ENCODE measurements around the gene UBTF. TPM values are rescaled to one million over a fixed set of nuclear protein-coding genes. Genes with fewer than 3 reads are reported as not detected.

The UBTF gene
- total and polyA plus RNA-seq, 9 of the 15 experiments (the other 6 are each of a cell fraction or from before 2014, with no cell fraction given), result 1.2 to 113 (median 83.6) TPM

DNA sequence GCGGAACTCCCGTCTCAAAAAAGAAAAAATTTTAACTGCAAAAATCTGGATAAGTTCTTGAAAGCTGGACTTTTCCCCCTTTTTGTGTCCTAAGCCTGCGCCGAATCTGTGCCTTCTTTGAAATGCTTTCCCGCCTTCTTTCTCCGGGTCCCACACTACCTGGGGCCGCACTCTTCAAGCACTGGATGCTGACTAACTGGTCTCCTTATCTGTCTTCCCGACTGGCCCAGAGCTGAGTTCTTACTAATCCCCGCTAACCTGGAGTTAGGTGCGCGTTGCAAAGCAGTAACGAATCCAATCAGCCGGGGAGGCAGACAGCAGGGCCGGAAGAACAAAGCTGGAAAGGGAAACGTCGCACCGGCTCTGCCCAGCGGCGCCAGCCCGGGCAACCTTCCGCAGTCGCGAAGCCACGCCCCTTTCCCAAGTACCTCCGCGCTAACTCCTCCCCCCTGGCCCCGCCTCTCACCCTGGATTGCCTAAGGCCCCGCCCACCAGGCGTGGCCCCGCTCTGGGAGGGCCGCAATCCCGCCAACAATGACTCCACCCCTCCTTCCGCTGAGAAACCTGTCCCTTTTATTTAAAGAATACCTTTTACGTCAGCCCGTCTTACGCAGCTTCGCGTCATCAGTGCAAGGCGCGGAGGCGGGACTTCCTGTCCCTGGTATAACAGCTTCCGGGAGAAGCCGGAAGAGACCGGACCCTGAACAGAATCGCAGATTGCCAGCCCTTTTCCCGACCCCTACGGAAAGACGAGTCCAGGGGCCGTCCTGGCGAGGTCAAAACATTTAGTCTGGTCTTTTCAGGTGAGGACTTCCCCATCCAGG lies 33.0 kb downstream of the UBTF start, which contains the start of gene TMUB2 (continued):
- TF ChIP-seq, protein P1, sequence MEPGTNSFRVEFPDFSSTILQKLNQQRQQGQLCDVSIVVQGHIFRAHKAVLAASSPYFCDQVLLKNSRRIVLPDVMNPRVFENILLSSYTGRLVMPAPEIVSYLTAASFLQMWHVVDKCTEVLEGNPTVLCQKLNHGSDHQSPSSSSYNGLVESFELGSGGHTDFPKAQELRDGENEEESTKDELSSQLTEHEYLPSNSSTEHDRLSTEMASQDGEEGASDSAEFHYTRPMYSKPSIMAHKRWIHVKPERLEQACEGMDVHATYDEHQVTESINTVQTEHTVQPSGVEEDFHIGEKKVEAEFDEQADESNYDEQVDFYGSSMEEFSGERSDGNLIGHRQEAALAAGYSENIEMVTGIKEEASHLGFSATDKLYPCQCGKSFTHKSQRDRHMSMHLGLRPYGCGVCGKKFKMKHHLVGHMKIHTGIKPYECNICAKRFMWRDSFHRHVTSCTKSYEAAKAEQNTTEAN (CRISPR knock-in tag; IDR thresholded peaks at IDR 0.05), result no peak
- TF ChIP-seq CLOCK (CRISPR knock-in tag; IDR thresholded peaks at IDR 0.05; ENCODE audit: borderline replicate concordance) (no peak), NFE2 (IDR thresholded peaks at IDR 0.05; ENCODE audit: low read depth) (0 out of 2 replicates have a peak, but pooled peaks have one; percentile 12), IRF2 (CRISPR knock-in tag; IDR thresholded peaks at IDR 0.05) (no peak), GTF2B (IDR thresholded peaks at IDR 0.05; ENCODE audit: extremely low read depth, insufficient read length) (no peak), ARID1B (IDR thresholded peaks at IDR 0.05) (peak; percentile 34; the same call in 1 of the 2 replicates), ZNF561 (CRISPR knock-in tag; conservative IDR thresholded peaks at IDR 0.05) (no peak), EP300 (IDR thresholded peaks at IDR 0.05; ENCODE audit: low read length) (no peak), EGR1 (conservative IDR thresholded peaks at IDR 0.05) (0 out of 2 replicates have a peak, but pooled peaks have one; percentile 28), L3MBTL2 (IDR thresholded peaks at IDR 0.05) (peak; percentile 22; the same call in 1 of the 2 replicates), ESRRB (CRISPR knock-in tag; IDR thresholded peaks at IDR 0.05; ENCODE audit: borderline replicate concordance) (no peak), ZNF780A (CRISPR knock-in tag; IDR thresholded peaks at IDR 0.05) (no peak), PRMT5 (CRISPR knock-in tag; IDR thresholded peaks at IDR 0.05) (no peak), NR4A1 (CRISPR knock-in tag; IDR thresholded peaks at IDR 0.05) (no peak), NR4A1 (tag; IDR thresholded peaks at IDR 0.05) (no peak), ZNF239 (CRISPR knock-in tag; IDR thresholded peaks at IDR 0.05) (no peak), POLR2AphosphoS5 (IDR thresholded peaks at IDR 0.05; ENCODE audit: control insufficient read depth, insufficient read depth, low read depth, low read length) (peak; percentile 86), EP400 (IDR thresholded peaks at IDR 0.05) (peak; percentile 64), BMI1 (IDR thresholded peaks at IDR 0.05; ENCODE audit: low read length) (no peak), ETS2 (tag; IDR thresholded peaks at IDR 0.05; ENCODE audit: borderline replicate concordance, poor library complexity, severe bottlenecking) (no peak), SRSF9 (IDR thresholded peaks at IDR 0.05; ENCODE audit: borderline replicate concordance, low read depth, low read length) (no peak)
- TF ChIP-seq, protein P2, sequence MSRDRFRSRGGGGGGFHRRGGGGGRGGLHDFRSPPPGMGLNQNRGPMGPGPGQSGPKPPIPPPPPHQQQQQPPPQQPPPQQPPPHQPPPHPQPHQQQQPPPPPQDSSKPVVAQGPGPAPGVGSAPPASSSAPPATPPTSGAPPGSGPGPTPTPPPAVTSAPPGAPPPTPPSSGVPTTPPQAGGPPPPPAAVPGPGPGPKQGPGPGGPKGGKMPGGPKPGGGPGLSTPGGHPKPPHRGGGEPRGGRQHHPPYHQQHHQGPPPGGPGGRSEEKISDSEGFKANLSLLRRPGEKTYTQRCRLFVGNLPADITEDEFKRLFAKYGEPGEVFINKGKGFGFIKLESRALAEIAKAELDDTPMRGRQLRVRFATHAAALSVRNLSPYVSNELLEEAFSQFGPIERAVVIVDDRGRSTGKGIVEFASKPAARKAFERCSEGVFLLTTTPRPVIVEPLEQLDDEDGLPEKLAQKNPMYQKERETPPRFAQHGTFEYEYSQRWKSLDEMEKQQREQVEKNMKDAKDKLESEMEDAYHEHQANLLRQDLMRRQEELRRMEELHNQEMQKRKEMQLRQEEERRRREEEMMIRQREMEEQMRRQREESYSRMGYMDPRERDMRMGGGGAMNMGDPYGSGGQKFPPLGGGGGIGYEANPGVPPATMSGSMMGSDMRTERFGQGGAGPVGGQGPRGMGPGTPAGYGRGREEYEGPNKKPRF (IDR thresholded peaks at IDR 0.05; ENCODE audit: low read depth, low read length), result no peak

Measured in K562 (cell line).